MM.1S (cell line): ENCODE data around the gene FGF18.

Source experiments
- CTCF ChIP-seq: fragments of 300-600 bp; sonication (generic); IDR thresholded peaks from 2 replicates; pipeline ENCODE4 v1.5.1; 2016; ENCODE audit warnings: antibody characterized with exemption, low read length, mixed read lengths
- EZH2 ChIP-seq: fragments of 300-600 bp; sonication (generic); optimal IDR thresholded peaks from 2 replicates; pipeline ENCODE3; 2017; ENCODE audit warnings: low read depth, mild to moderate bottlenecking, antibody characterized with exemption, low read length, mixed read lengths

GRCh38 chr5:171450423-171451331, 31.2 kb downstream of the FGF18 start:
- TF ChIP-seq EZH2 = no peak
- TF ChIP-seq CTCF = no peak
